Type B pancreatic cell (in vitro differentiated cells): ENCODE measurements around the gene CD4. TPM values are rescaled to one million over a fixed set of nuclear protein-coding genes. Genes with fewer than 3 reads are reported as not detected.
A peak's percentile ranks its signal among the peaks of the same experiment; 100 is the strongest.

Experiments
- DNase-seq: peaks from one replicate; pipeline ENCODE4 v3.0.0; 2021; ENCODE audit warnings: mixed read lengths; ENCODE audit not compliant: unreplicated experiment; ENCODE audit errors: extremely low spot score
- H3K27ac Mint-ChIP-seq: 2 replicates; pipeline ENCODE4 v1.8.0; 2021; ENCODE audit warnings: mild to moderate bottlenecking, mixed read lengths
- H3K27me3 Mint-ChIP-seq: 2 replicates; pipeline ENCODE4 v1.8.0; 2021; ENCODE audit warnings: mixed read lengths
- H3K36me3 Mint-ChIP-seq: 2 replicates; pipeline ENCODE4 v1.8.0; 2021; ENCODE audit warnings: mixed read lengths
- H3K4me1 Mint-ChIP-seq: one replicate; pipeline ENCODE4 v1.8.0; 2021; ENCODE audit warnings: mixed read lengths; ENCODE audit not compliant: unreplicated experiment
- H3K4me3 Mint-ChIP-seq: 2 replicates; pipeline ENCODE4 v1.8.0; 2021; ENCODE audit warnings: mild to moderate bottlenecking, mixed read lengths
- H3K9me3 Mint-ChIP-seq: 2 replicates; pipeline ENCODE4 v1.8.0; 2021; ENCODE audit warnings: mixed read lengths
- total RNA-seq: library from RNA; stranded (reverse); gene quantifications from 2 replicates; pipeline ENCODE4 v1.2.1, GENCODE V29; 2021; ENCODE audit warnings: low replicate concordance
- TF ChIP-seq, protein P1 (sequence below): fragments of 200-600 bp; sonication (generic); conservative IDR thresholded peaks from 2 replicates; pipeline ENCODE4 v1.5.0; 2021; ENCODE audit warnings: antibody characterized with exemption, mild to moderate bottlenecking

The CD4 gene
- total RNA-seq, 1 donor from 2014 or later = 0.65 TPM

DNA sequence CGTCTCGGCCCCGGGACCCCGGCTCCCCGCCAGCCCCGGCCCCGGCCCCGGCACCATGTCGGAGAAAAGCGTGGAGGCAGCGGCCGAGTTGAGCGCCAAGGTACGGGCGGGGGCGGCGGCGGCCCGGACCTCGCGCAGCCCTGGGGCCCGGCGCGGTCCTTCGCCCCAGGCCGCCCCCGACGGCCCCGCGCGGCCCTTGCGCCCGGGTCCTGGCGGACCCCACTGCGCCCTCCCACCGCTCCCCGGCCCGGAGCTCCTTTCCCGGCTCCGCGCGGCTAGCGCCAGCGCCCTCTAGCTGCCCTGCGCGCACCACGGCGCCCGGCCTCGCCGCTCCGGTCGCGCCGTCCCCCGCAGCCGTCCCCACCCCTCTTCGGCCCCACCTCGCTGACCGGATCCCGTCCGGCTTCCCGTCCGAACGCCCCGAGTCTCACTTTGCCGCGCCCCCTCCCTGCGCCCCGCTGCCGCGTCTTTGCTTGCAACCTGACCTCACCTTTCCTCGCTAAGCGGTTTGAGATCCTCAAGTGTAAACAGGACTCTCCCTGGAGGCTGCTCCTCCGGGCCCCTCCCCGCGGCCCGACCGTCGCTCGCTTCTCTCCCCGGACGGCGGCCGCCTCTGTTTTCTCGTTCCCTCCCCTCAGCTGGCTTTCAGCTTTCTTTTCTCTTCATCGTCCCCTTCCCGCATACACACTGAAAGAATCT lies 22.5 kb upstream of the CD4 start:
- Mint-ChIP-seq H3K4me3 (peak overlapping the region; percentile 97), H3K27ac (peak overlapping the region; percentile 96), H3K27me3 (peaks cover 30% of the 10 kb centered on the region), H3K36me3 (peaks cover 9% of the 10 kb centered on the region), H3K9me3 (peaks cover 5% of the 10 kb centered on the region), H3K4me1 (peaks cover 42% of the 10 kb centered on the region)
- DNase-seq = peak; percentile 84
- TF ChIP-seq, protein P1, sequence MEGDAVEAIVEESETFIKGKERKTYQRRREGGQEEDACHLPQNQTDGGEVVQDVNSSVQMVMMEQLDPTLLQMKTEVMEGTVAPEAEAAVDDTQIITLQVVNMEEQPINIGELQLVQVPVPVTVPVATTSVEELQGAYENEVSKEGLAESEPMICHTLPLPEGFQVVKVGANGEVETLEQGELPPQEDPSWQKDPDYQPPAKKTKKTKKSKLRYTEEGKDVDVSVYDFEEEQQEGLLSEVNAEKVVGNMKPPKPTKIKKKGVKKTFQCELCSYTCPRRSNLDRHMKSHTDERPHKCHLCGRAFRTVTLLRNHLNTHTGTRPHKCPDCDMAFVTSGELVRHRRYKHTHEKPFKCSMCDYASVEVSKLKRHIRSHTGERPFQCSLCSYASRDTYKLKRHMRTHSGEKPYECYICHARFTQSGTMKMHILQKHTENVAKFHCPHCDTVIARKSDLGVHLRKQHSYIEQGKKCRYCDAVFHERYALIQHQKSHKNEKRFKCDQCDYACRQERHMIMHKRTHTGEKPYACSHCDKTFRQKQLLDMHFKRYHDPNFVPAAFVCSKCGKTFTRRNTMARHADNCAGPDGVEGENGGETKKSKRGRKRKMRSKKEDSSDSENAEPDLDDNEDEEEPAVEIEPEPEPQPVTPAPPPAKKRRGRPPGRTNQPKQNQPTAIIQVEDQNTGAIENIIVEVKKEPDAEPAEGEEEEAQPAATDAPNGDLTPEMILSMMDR = peak; percentile 77

DNA sequence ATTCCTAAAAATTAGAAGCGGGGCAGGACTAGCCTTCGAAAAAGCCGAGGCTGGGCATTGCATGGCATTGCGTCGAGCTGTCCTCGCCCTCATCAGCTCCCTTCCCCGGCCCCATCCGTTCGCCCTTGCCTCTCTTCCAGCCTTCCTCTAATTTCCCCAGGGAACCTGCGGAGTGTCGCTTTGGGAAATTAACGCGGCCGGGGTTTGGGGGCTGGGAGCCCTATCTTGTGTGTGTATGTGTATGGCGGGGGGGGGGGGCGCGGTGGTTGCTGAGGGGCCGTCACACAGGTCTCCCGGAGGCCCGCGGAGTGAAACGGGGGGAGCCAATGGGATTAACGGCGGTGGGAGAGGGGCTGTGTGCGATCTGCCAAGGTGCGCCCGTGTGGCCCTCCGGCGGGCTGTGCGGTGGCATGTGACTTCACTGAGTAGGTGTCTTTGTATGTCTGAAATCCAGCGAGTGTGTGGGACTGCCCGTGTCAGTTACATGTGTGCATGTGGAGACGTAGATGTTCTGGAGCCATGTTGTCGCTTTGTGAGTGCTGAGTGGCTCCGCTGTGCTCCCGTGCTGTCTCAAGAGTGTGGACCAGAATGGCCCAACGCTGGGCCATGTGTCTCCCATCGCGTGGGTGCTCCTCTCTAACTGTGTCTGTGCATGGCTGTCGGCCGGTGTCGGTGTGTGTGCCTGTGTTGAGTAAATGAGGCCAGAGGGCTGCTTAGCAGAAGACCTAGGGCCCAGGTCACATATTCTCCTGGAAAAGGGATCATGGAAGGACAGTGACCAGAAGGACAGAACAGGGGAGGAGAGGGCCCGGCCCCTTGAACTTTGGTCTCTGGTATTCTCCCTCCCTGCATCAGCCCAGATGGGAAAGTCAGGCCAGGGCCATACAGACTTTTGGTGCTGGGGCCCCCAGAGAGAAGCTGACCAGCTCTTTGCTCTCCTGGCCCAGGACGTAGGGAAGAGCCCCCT lies 21.7 kb upstream of the CD4 start:
- no peaks in the 10 kb centered on the region for H3K9me3 Mint-ChIP-seq
- TF ChIP-seq, protein P1 = no peak
- H3K4me1 Mint-ChIP-seq = peaks cover 45% of the 10 kb centered on the region
- DNase-seq = no peak
- peaks cover 36% of the 10 kb centered on the region for H3K27me3 Mint-ChIP-seq
- H3K4me3 Mint-ChIP-seq = peak overlapping the region; percentile 97
- H3K36me3 Mint-ChIP-seq = peaks cover 12% of the 10 kb centered on the region
- H3K27ac Mint-ChIP-seq = peak overlapping the region; percentile 96

DNA sequence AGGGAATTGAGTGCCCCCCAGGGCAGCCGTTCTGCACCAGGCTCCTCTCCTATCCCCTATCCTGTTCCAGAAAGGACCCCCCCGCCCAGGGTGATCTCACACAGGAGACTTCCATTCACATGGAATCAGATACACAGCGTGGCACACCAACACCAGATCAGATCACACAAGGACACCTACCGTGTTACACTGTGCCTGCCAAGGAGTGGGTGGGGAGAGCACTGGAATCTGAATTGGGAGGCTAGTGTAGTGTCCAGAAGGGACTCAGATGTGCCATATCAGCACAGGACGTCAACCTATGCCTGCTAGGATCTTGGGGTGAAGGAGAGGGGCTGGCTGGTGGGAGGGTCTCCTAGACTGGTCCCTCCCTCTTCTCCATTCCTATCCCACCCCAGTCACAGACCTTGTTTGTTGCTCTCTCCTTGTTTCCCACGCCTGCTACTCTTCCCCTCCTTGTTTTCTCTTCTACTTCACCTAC lies 20.9 kb upstream of the CD4 start:
- Mint-ChIP-seq H3K27me3 (peaks cover 44% of the 10 kb centered on the region), H3K4me1 (peaks cover 48% of the 10 kb centered on the region), H3K9me3 (no peaks in the 10 kb centered on the region), H3K36me3 (peaks cover 12% of the 10 kb centered on the region), H3K27ac (peak overlapping the region; percentile 96), H3K4me3 (peak overlapping the region; percentile 97)
- TF ChIP-seq, protein P1 = no peak
- DNase-seq = no peak

DNA sequence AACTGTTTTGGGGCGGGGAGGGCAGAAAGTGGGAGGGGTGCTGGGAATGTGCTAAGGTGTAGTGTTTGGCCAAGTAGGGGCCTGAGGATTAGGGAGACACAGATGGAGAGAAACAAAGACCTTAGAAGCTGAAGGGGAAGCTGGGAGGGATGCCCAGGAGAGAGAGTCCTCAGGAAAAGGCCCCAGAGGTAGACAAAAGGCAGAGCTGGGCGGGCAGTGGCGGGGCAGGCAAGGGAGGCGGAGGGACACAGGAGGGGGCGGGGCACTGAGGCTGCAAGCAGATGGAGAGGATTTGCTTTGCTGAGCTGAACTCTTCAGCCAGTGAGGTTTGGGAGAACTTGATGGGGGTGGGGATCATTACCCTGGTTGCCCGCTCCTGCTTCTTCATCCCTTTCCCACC lies 20.3 kb upstream of the CD4 start:
- Mint-ChIP-seq H3K27me3 (peaks cover 46% of the 10 kb centered on the region), H3K27ac (peak overlapping the region; percentile 96), H3K4me1 (peaks cover 44% of the 10 kb centered on the region), H3K36me3 (peaks cover 12% of the 10 kb centered on the region), H3K9me3 (no peaks in the 10 kb centered on the region), H3K4me3 (peak overlapping the region; percentile 97)
- DNase-seq = no peak
- TF ChIP-seq, protein P1 = no peak

DNA sequence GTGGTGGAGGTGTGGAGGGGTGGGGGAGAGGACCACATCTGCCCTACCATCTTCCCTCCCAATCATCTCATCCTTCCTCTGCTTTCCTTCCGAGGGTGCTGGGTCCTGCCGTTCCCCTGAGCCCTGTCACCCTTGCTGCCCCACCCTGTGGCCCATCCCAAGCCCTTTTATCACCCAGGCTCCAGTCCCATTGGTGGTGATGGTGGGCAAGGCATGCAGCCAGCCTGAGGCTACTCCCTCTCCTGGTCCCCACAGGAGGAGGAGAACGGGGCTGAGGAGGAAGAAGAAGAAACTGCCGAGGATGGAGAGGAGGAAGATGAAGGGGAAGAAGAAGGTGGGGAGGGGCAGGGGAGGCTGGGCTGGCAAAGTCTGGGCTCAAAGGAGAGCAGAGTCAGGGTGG lies 19.7 kb upstream of the CD4 start:
- no peak for DNase-seq
- no peak overlapping the region for H3K4me3 Mint-ChIP-seq
- H3K27ac Mint-ChIP-seq = no peak overlapping the region
- H3K27me3 Mint-ChIP-seq = peaks cover 46% of the 10 kb centered on the region
- H3K36me3 Mint-ChIP-seq = peaks cover 14% of the 10 kb centered on the region
- H3K4me1 Mint-ChIP-seq = peaks cover 38% of the 10 kb centered on the region
- H3K9me3 Mint-ChIP-seq = no peaks in the 10 kb centered on the region
- TF ChIP-seq, protein P1 = no peak
